Natural killer cell (primary cell): Measurements from ENCODE around the gene PIP5K1A. TPM values are rescaled to one million over a fixed set of nuclear protein-coding genes. Genes with fewer than 3 reads are reported as not detected.
A peak's percentile ranks its signal among the peaks of the same experiment; 100 is the strongest.

ENCODE experiments used
- ATAC-seq, 3 donors: fragments of 150-1000 bp in 2 of 3; fragments of 200-7000 bp in 1 of 3; cut with Tn5 transposase; 1 replicate in 1 of 3; 2 replicates in 2 of 3; pipeline ENCODE4 v1.10.0; 2021; ENCODE audit warnings: mild to moderate bottlenecking in 2 of 3, moderate library complexity in 2 of 3
- DNase-seq, 2 donors: peaks; one replicate each; pipeline versions ENCODE4 v3.0.0 to v3.0.0-alpha.2; 2013 to 2021; ENCODE audit warnings: mixed read lengths in 1 of 2
- H3K27ac ChIP-seq: one replicate; pipeline ENCODE4 v1.5.1; 2013; ENCODE audit warnings: mild to moderate bottlenecking, low read length
- H3K27me3 ChIP-seq: one replicate; pipeline ENCODE4 v1.6.1; 2013; ENCODE audit warnings: low read length; ENCODE audit not compliant: control insufficient read depth, insufficient read depth
- H3K36me3 ChIP-seq: one replicate; pipeline ENCODE4 v1.6.1; 2013; ENCODE audit warnings: low read length; ENCODE audit not compliant: control insufficient read depth, insufficient read depth
- H3K4me1 ChIP-seq: one replicate; pipeline ENCODE4 v1.6.1; 2013; ENCODE audit warnings: low read length; ENCODE audit not compliant: control insufficient read depth, insufficient read depth
- H3K4me3 ChIP-seq: one replicate; pipeline ENCODE4 v1.5.1; 2013; ENCODE audit warnings: low read length
- H3K9me3 ChIP-seq: one replicate; pipeline ENCODE4 v1.6.1; 2013; ENCODE audit warnings: low read length; ENCODE audit not compliant: control insufficient read depth, insufficient read depth
- H3K27ac Mint-ChIP-seq, 2 donors: one replicate each; pipeline ENCODE4 v1.8.0; 2022; ENCODE audit warnings: mild to moderate bottlenecking in 2 of 2, mixed read lengths in 2 of 2, moderate library complexity in 1 of 2
- H3K27me3 Mint-ChIP-seq, 2 donors: one replicate each; pipeline ENCODE4 v1.8.0; 2022; ENCODE audit warnings: low read depth in 2 of 2, mixed read lengths in 2 of 2
- H3K36me3 Mint-ChIP-seq: one replicate; pipeline ENCODE4 v1.8.0; 2022; ENCODE audit warnings: mixed read lengths
- H3K4me1 Mint-ChIP-seq, 2 donors: one replicate each; pipeline ENCODE4 v1.8.0; 2022; ENCODE audit warnings: mixed read lengths in 2 of 2
- H3K4me3 Mint-ChIP-seq: one replicate; pipeline ENCODE4 v1.8.0; 2022; ENCODE audit warnings: mild to moderate bottlenecking, moderate library complexity, mixed read lengths
- H3K9me3 Mint-ChIP-seq, 2 donors: one replicate each; pipeline ENCODE4 v1.8.0; 2022; ENCODE audit warnings: mixed read lengths in 2 of 2
- CTCF ChIP-seq: fragments of 200-600 bp; IDR thresholded peaks from one replicate; pipeline ENCODE4 v1.8.0; 2022; ENCODE audit warnings: antibody characterized with exemption
- WGBS: methylation state at CpG from one replicate; pipeline ENCODE4 v1.1.7; 2013; ENCODE audit warnings: missing lambda C conversion rate; ENCODE audit not compliant: insufficient coverage; 5-methylcytosine and 5-hydroxymethylcytosine counted together
- intact Hi-C: fragments of 100-400 bp; cut with micrococcal nuclease; formaldehyde crosslinking; loops from one replicate; pipeline ENCODE4 v1.14.2; 2022
- total RNA-seq, 4 donors: library from RNA; stranded (reverse); fragments of 120-200 nt in 1 of 4; gene quantifications; one replicate each; pipeline versions ENCODE4 v1.2.3 to v1.2.4, GENCODE V29; 2013 to 2022

PIP5K1A gene
- total RNA-seq, 3 donors from 2014 or later (not counting 1 experiment from before 2014, with no cell fraction given): 42.0 to 65.2 (median 44.6) TPM

DNA sequence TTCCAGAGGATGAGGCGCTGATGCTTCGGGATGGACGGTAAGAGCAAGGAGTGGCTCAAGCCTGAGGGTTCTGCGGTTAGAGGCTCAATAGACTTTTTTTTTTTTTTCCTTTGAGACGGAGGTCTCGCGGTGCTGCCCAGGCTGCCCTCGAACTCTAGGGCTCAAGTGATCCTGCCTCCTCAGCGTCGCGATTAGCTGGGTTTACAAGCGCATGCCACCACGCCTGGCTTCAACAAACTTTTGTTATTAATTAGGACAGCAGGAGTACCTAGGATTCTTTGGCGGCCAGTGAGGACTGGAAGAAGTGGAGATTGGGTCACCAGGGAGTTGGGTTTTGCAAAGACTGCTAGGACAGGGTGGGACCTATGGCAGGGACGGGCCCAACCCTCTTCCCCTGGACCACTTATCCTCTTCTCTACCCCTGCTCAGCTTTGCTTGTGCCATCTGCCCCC lies 31.8 kb upstream of the PIP5K1A start:
- intact Hi-C loops: loop anchor here (1.0 kb wide), 1 partner anchor 24 kb away; the partner anchor contains the start of gene VPS72
- Histone ChIP-seq H3K4me3 (peak overlapping the region; percentile 90), H3K4me1 (peaks cover 24% of the 10 kb centered on the region), H3K36me3 (peaks cover 28% of the 10 kb centered on the region), H3K27me3 (no peaks in the 10 kb centered on the region), H3K9me3 (no peaks in the 10 kb centered on the region), H3K27ac (peak overlapping the region; percentile 68)
- TF ChIP-seq CTCF: no peak
- Mint-ChIP-seq H3K36me3 (peaks cover 7% of the 10 kb centered on the region), H3K4me1 (peaks cover 30 to 39% of the 10 kb centered on the region in 2 donors), H3K27ac (peak overlapping the region; percentile 94), H3K4me3 (peak overlapping the region; percentile 99), H3K27me3 (no peaks in the 10 kb centered on the region), H3K9me3 (no peaks in the 10 kb centered on the region)
- no peak for ATAC-seq
- WGBS: 7% methylated on average over 15 of the region's 15 CpGs
- DNase-seq: no peak

GRCh38 chr1:151167116-151167515 lies 31.2 kb upstream of the PIP5K1A start:
- H3K27me3 Mint-ChIP-seq: no peaks in the 10 kb centered on the region
- H3K27ac ChIP-seq: no peak overlapping the region
- H3K9me3 Mint-ChIP-seq: no peaks in the 10 kb centered on the region
- TF ChIP-seq CTCF: no peak
- no peaks in the 10 kb centered on the region for H3K9me3 ChIP-seq
- H3K4me3 Mint-ChIP-seq: peak overlapping the region; percentile 99
- no peak overlapping the region for H3K4me3 ChIP-seq
- intact Hi-C loops: no loop called here
- 100% methylated on average over 6 of the region's 6 CpGs for WGBS
- H3K27ac Mint-ChIP-seq: peak overlapping the region; percentile 94
- H3K4me1 Mint-ChIP-seq: peaks cover 30 to 33% of the 10 kb centered on the region in 2 donors
- H3K27me3 ChIP-seq: no peaks in the 10 kb centered on the region
- ATAC-seq (no peak), DNase-seq (no peak)
- H3K4me1 ChIP-seq: peaks cover 22% of the 10 kb centered on the region
- H3K36me3 ChIP-seq: peaks cover 28% of the 10 kb centered on the region
- peaks cover 7% of the 10 kb centered on the region for H3K36me3 Mint-ChIP-seq

DNA sequence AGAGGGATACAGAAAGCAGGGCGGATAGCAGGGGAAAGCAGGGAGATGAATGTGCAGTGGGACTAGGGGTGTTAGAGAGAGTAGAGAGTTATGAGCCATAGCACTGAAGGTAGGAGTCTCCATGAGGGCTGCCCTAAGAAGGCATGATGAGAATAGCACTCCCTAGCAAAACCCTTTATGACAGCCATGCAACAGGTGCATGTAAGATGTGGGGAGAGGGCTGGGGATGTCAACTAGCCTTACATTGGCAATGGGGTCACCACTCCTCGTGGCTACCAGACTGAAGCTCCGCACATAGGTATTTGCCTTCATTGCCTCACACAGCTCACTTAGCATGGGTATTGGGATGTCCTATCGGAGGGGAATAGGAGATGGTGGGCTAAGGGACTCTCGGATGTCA lies 27.2 kb upstream of the PIP5K1A start:
- H3K4me3 ChIP-seq: no peak overlapping the region
- H3K9me3 Mint-ChIP-seq: no peaks in the 10 kb centered on the region
- peaks cover 12% of the 10 kb centered on the region for H3K4me1 ChIP-seq
- H3K4me3 Mint-ChIP-seq: no peak overlapping the region
- H3K4me1 Mint-ChIP-seq: peaks cover 14 to 18% of the 10 kb centered on the region in 2 donors
- H3K36me3 Mint-ChIP-seq: peaks cover 3% of the 10 kb centered on the region
- intact Hi-C loops: no loop called here
- no peaks in the 10 kb centered on the region for H3K9me3 ChIP-seq
- H3K27ac Mint-ChIP-seq: no peak overlapping the region
- no peaks in the 10 kb centered on the region for H3K27me3 ChIP-seq
- 93% methylated on average over 3 of the region's 5 CpGs for WGBS
- H3K27me3 Mint-ChIP-seq: no peaks in the 10 kb centered on the region
- ATAC-seq: no peak
- no peak overlapping the region for H3K27ac ChIP-seq
- no peak for TF ChIP-seq CTCF
- H3K36me3 ChIP-seq: peaks cover 46% of the 10 kb centered on the region
- DNase-seq: no peak
